ENCODE results near the gene OSBPL2. TPM values are rescaled to one million over a fixed set of nuclear protein-coding genes. Genes with fewer than 3 reads are reported as not detected.

OSBPL2 gene
- total and polyA plus RNA-seq, 9 of the 15 experiments (the other 6 are each of a cell fraction or from before 2014, with no cell fraction given), result 2.5 to 25.6 (median 14.1) TPM

DNA sequence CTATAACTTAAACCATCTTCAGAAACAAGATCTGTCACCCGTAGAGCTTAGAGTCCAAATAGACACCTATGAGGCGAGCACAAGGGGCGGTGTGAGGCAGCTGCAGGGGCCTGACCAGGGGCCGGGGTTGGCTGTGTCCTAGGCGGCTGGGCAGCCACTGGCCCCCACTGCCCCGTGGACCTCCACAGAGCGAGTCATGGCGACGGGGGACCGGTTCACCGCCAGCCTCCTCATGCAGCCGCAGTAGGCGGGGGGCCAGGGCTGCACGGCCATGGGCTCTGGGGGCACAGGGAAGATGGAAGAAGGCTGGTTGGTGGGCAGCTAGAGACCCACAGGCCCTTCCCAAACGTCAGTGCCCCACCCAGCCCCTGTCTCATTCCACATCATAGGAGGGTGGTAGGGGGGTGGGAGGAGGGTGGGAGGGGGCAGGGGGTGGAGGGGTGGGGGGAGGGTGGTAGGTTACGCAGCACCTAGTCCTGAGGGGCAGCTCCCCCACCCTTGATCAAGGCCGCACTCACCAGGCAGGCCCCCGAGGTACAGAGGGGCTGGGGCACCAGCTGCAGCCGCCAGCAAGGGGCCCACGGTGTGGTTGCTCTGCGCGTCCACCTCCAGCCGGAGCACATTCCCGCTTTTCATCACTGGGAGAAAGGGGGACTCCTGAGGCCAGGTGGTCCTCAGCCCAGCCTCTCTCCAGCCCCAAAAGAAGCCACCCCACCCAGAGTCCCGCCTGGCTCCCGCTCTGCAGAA lies 71.0 kb downstream of the OSBPL2 start (continued):
- no peak for TF ChIP-seq OTX1 (CRISPR knock-in tag; IDR thresholded peaks at IDR 0.05)
- TF ChIP-seq RUNX1 (IDR thresholded peaks at IDR 0.05; ENCODE audit: low read depth), result no peak
- no peak for TF ChIP-seq KHSRP (IDR thresholded peaks at IDR 0.05)
- TF ChIP-seq, protein P1, sequence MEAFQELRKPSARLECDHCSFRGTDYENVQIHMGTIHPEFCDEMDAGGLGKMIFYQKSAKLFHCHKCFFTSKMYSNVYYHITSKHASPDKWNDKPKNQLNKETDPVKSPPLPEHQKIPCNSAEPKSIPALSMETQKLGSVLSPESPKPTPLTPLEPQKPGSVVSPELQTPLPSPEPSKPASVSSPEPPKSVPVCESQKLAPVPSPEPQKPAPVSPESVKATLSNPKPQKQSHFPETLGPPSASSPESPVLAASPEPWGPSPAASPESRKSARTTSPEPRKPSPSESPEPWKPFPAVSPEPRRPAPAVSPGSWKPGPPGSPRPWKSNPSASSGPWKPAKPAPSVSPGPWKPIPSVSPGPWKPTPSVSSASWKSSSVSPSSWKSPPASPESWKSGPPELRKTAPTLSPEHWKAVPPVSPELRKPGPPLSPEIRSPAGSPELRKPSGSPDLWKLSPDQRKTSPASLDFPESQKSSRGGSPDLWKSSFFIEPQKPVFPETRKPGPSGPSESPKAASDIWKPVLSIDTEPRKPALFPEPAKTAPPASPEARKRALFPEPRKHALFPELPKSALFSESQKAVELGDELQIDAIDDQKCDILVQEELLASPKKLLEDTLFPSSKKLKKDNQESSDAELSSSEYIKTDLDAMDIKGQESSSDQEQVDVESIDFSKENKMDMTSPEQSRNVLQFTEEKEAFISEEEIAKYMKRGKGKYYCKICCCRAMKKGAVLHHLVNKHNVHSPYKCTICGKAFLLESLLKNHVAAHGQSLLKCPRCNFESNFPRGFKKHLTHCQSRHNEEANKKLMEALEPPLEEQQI (IDR thresholded peaks at IDR 0.05), result no peak
- TF ChIP-seq, protein P2, sequence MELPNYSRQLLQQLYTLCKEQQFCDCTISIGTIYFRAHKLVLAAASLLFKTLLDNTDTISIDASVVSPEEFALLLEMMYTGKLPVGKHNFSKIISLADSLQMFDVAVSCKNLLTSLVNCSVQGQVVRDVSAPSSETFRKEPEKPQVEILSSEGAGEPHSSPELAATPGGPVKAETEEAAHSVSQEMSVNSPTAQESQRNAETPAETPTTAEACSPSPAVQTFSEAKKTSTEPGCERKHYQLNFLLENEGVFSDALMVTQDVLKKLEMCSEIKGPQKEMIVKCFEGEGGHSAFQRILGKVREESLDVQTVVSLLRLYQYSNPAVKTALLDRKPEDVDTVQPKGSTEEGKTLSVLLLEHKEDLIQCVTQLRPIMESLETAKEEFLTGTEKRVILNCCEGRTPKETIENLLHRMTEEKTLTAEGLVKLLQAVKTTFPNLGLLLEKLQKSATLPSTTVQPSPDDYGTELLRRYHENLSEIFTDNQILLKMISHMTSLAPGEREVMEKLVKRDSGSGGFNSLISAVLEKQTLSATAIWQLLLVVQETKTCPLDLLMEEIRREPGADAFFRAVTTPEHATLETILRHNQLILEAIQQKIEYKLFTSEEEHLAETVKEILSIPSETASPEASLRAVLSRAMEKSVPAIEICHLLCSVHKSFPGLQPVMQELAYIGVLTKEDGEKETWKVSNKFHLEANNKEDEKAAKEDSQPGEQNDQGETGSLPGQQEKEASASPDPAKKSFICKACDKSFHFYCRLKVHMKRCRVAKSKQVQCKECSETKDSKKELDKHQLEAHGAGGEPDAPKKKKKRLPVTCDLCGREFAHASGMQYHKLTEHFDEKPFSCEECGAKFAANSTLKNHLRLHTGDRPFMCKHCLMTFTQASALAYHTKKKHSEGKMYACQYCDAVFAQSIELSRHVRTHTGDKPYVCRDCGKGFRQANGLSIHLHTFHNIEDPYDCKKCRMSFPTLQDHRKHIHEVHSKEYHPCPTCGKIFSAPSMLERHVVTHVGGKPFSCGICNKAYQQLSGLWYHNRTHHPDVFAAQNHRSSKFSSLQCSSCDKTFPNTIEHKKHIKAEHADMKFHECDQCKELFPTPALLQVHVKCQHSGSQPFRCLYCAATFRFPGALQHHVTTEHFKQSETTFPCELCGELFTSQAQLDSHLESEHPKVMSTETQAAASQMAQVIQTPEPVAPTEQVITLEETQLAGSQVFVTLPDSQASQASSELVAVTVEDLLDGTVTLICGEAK (IDR thresholded peaks at IDR 0.05), result no peak
- TF ChIP-seq, protein P2 (CRISPR knock-in tag; IDR thresholded peaks at IDR 0.05), result no peak
- no peak for TF ChIP-seq ILF3 (IDR thresholded peaks at IDR 0.05; ENCODE audit: borderline replicate concordance)
- no peak for TF ChIP-seq PHTF2 (CRISPR knock-in tag; IDR thresholded peaks at IDR 0.05)
- TF ChIP-seq, protein P3, sequence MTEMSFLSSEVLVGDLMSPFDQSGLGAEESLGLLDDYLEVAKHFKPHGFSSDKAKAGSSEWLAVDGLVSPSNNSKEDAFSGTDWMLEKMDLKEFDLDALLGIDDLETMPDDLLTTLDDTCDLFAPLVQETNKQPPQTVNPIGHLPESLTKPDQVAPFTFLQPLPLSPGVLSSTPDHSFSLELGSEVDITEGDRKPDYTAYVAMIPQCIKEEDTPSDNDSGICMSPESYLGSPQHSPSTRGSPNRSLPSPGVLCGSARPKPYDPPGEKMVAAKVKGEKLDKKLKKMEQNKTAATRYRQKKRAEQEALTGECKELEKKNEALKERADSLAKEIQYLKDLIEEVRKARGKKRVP (CRISPR knock-in tag; IDR thresholded peaks at IDR 0.05), result no peak
- TF ChIP-seq, protein P4, sequence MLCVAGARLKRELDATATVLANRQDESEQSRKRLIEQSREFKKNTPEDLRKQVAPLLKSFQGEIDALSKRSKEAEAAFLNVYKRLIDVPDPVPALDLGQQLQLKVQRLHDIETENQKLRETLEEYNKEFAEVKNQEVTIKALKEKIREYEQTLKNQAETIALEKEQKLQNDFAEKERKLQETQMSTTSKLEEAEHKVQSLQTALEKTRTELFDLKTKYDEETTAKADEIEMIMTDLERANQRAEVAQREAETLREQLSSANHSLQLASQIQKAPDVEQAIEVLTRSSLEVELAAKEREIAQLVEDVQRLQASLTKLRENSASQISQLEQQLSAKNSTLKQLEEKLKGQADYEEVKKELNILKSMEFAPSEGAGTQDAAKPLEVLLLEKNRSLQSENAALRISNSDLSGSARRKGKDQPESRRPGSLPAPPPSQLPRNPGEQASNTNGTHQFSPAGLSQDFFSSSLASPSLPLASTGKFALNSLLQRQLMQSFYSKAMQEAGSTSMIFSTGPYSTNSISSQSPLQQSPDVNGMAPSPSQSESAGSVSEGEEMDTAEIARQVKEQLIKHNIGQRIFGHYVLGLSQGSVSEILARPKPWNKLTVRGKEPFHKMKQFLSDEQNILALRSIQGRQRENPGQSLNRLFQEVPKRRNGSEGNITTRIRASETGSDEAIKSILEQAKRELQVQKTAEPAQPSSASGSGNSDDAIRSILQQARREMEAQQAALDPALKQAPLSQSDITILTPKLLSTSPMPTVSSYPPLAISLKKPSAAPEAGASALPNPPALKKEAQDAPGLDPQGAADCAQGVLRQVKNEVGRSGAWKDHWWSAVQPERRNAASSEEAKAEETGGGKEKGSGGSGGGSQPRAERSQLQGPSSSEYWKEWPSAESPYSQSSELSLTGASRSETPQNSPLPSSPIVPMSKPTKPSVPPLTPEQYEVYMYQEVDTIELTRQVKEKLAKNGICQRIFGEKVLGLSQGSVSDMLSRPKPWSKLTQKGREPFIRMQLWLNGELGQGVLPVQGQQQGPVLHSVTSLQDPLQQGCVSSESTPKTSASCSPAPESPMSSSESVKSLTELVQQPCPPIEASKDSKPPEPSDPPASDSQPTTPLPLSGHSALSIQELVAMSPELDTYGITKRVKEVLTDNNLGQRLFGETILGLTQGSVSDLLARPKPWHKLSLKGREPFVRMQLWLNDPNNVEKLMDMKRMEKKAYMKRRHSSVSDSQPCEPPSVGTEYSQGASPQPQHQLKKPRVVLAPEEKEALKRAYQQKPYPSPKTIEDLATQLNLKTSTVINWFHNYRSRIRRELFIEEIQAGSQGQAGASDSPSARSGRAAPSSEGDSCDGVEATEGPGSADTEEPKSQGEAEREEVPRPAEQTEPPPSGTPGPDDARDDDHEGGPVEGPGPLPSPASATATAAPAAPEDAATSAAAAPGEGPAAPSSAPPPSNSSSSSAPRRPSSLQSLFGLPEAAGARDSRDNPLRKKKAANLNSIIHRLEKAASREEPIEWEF (CRISPR knock-in tag; IDR thresholded peaks at IDR 0.05), result no peak

All from K562 (cell line).